GM21528 (cell line): Measurements from ENCODE around the gene COA7.
A peak's percentile ranks its signal among the peaks of the same experiment; 100 is the strongest.

Source experiments
- ATAC-seq: cut with Tn5 transposase; IDR thresholded peaks from one replicate; pipeline ENCODE4 v1.9.1; 2021; ENCODE audit warnings: mild to moderate bottlenecking, moderate library complexity; ENCODE audit not compliant: unreplicated experiment, low FRiP score

COA7 gene

DNA sequence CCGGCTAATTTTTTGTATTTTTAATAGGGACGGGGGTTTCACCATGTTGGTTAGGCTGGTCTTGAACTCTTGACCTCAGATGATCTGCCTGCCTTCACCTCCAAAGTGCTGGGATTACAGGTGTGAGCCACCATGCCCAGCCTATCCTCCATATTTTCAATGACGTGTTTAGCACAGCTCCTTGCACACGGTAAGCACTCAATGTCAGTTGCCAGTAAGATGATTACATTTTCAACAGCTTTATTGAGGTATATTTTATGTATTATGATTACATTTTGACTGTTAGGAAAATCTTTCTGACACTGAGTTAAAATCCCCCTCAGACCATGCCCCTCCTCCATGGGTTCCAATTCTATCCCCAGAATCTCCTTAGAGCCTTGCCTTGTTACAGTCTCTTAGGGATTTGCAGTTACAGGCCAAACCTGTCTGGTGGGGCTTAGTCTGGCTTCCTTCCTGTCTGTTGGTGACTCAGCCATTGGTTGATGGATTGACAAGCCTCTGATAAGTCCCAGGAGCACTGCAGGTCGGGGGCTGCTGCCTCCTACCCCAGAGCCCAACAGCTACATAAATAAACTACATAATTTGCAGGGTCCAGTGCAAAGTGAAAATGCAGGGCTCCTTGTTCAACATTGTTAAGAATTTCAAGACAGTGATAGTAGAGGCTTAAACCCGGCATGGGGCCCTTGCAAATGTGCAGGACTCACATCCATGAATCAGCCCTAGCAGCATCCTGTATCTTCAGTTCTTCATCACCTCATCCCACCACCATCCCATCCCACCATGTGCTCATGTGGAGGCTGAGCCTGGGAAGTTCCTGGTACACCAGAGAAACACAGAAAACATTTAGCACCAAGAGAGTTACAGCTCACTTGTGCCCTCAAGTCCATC, 23.4 kb downstream of the COA7 start:
- ATAC-seq, result no peak

DNA sequence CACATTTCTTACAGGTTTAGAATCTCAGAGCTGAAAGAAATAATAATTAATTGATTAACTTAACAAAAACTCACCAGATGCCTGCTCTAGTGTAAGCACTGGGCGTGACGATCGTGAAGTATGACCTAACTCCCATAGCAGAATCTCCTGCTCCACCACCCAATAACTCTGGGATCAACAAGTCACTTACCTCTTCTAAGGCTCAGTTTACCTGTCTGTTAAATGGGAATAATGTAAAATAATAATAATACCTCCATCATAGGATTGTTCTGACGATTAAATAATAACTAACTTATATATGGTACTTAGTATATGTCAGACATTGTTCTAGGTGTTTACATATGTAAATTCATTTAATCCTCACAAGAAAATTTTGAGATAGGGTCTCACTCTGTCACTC, 24.6 kb downstream of the COA7 start:
- ATAC-seq, result no peak

DNA sequence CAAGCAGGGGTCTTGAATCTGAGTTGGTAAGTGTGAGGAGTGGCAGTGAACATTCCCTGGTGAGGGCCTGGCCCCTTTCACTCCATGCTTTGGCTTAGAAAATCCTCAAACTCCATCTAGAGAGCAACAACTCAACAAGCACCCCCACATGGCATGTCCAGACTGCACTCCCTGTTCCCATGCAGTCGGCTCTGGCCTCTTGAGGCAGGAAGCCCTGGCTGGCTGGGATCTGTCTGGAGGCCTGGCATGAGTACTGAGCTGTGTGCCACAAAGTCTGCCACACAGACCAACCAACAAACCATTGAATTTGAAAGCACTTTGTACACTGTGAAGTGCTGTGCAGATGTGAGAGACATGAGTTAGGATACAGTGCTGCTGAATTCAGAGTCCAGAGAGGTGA, 25.2 kb downstream of the COA7 start:
- ATAC-seq, result no peak

DNA sequence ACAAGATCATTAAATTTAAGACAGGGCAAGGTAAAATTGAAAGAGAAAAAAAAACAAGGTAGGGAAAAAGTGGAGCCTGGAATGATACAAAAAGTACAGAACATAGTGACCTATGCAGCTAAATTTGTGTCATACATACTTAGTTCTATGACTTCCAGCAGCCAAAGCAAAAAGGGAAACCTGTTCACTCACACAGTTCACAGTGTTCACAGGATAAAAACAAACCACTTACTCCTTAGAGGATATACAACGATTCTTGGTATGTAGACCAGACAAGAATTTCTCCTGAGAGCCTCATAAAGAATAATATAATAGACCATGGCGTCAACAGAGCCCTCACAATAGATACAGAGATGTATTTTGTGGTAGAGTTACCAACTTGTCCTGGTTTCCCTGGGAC, 27.5 kb downstream of the COA7 start:
- no peak for ATAC-seq

DNA sequence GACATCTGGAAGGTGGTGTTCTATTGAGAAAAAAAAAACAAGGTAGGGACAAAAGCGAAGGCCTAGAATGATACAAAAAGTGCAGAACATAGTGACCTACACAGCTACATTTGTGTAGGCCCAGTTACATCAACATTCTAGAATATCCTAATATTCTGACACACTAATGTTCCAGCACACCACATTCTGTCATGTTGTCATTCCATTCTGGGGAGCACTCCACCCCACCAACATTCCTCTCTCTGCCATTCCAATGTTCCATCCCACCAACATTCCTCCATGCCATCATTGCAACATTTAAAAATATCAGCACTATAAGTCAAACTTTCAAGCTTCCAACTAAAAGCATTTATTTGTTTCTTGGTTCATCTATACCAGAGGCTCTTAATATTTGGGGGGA, 28.5 kb downstream of the COA7 start:
- ATAC-seq, result no peak

DNA sequence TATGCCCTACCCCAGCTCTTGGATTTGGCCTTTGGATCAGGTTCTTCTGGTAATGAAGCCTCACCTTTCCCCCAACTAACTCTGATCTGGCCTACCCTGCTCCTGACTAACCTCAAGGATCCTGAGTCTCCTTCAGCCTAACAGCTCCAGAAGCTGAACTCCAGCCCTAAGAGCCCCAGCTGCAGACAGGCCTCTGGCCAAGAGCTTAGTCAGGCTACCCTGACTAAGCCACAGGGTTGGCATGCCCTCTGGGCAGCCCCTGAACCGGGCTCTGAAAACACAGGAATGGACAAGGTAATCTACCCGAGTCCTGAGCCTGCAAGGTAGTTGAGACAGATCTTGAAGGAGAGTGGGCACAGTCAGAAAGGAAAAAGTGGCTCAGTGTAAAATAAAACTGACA, 29.4 kb downstream of the COA7 start:
- ATAC-seq, result no peak

DNA sequence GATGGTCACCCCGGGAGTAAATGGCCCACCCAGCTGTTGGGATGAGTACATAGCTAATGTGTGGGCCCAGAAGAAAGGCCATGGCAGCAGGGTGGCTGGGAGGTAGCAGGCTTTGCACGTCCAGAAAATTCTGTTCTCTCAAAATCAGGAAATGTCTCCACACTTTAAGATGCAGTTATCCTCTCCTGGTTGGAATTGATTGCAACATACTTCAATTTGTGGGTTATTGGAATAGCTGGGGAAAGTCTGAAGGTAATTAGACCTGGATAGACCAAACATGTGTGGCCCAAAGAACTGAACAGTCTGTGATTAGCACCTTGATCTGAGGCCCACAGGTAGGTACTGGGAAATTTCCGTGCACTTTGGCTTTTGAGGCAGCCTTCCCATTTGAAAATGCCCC, 30.2 kb downstream of the COA7 start:
- no peak for ATAC-seq

DNA sequence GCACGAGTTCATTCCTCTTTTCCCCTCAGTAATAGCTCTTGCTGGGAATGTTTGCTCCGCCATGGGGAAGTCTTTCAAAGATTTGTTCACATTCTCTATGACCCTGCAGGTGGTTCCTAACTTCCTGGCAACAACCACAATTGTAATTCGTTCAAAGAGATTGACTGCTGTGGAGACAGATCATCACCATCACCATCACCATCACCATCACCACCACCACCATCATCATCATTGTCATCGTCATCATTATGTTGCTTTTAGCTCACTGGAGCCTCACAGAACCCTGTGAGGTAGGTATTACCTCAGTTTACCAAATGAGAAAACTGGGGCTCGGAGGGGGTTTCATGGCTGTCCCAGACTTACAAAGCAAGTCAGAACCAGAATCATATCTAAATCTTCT, 30.9 kb downstream of the COA7 start:
- no peak for ATAC-seq

DNA sequence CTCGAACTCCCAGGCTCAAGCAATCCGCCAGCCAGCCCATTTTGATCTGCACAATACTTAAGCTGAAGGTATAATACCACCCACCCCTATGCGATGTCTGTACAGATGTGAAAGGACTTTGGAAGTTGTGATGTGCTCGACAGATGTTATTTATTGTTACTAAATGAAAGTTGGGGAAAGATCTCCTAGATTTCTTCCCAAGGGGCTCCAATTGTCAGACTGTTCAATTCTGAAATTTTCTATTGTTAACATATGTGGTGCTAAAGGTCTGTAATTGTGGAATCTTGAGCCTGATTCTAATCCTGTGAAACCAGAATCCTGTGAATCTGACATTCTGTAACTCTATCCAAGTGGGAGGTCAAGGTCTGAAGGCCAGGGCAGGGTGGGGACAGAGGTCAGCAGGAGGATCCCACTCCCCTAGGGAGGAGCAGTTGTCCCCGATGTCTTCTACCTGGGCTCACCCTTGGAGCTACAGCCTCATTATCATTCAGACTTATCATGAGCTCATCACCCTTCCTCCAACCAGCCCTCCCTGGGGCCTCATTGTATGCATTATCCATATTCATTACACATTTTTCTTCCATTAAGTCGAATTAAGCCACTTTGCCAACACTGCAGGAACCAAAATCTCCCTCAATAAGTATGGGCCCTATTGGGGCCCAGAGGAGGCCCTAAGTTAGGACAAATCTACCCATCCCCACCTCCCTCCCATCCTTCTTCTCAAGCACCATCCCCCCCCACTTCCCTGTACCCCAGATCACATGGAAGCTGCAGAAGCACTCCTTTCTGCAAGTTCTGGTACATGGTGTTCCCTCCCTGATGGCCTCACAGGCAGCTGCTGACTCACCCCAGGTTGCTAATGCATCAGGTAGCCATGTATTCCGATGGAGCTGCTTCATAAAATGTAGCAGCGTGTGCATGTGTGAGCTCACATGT, 32.9 kb downstream of the COA7 start:
- ATAC-seq, result no peak

DNA sequence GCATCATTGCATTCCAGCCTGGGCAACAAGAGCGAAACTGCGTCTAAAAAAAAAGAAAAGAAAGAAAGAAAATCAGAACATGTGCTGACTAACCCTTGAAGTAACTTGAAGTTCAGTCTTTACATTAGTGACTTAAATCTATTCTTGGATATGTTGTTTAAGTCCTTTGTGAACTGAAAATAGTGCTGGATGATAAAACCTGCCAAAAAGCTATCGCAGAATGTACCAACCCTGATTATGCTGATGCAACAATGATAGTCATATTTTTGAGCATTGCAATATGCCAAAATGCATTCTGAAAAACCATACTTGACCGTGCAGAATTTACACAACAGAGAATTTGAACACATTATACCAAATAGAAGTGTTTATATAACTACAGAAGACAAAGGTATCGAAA, 34.4 kb downstream of the COA7 start:
- no peak for ATAC-seq

DNA sequence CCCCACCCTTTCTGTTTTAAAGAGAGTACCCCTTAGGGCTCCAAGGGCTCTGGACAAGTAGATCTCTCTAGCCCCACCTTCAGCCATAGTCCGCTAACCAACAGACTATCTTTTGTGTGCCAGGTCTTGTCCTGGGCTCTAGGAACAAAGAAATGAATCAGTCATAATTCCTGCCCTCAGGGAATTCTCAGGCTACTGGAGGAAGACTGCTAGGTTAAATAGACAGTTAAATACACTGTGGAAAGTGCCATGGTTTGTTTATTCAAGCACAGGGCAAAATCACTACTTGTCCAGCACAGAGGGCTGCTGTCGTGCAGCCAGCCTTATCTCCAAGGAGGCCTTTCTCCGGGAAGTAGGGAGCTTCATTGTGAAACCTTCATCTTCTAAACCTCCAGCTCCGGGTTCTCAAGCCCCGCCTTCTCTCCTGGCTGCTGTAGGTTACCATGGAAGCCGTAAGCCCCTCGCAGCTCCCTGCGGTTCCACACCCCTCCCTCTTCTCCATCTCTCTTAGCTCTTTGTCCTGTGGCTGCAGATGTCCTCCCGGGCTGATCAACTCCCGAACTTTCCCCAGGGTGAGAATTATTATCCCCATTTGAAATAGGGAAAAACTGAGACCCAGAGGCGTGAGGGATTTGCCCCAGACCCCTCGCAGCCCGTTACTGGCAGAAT, 35.4 kb downstream of the COA7 start:
- ATAC-seq, result no peak

DNA sequence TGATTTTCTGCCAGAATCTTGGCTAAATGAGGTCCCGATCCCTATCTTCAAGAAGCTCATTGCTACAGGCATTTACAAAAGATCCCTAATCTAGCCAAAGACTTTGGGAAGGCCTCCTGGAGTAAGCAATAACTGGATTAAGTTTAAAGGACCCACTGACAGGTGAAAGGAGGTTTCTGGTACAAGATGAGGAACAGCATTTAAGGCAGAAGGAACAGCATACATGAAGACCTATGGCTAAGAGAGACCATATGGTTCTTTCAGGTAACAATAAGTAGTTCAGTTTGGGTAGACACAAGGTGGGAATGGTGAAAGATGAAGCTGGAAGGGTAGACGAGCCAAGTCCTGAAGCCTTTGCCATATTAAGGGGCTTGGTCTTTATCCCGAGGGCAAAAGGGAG, 37.3 kb downstream of the COA7 start:
- ATAC-seq, result no peak

DNA sequence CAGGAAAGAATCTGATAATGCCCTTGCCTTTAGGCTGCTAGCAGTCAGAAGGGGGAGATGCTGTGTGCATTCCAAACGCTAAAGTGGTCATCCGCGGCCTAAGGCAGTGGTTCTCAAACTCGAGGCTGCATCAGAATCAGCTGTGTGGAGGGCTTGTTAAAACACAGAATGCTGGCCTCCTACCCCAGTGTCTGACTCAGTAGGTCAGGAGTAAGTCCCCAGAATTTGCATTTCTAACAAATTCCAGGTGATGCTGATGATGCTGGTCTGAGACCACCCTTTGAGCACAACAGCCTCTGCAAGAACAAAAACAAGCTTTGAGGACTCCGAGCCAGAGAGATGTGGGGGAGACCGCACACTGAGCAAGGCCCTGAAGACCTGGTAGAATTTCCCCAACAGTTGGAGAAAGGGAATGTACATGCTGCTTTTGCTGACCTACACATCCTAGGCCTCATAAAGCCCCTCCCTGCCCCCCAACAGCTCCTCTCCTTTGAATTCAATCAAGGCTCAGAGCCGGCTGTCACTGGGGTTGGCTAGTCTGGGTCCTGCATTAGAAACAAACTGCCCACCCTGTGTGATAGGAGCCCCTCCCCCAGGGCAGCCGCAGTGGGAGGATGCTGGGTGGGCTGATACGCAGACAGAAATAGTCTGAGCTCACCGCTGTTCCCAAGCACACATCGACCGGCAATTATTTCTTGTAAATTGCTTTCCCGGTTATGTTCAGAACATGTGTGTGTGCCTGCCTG, 38.1 kb downstream of the COA7 start:
- ATAC-seq, result no peak

DNA sequence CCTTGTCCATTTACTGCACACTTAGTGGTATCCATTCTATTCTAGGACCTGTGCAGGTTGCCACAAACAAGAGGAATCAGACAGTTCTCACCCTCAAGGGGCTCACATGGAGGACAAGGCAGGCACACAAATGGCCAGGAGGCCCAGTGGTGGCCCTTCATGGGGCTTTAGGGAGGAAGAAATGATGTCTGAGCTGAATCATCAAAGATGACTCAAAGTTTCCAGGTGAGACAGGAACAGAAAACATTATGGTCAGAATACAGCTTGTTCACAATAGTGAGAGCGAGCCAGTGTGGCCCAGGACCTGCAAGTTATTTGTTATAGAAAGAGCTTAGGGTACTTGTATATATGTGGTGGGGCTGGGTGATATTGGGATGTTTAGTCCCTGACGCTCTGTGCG, 38.8 kb downstream of the COA7 start:
- peak; percentile 60 for ATAC-seq

DNA sequence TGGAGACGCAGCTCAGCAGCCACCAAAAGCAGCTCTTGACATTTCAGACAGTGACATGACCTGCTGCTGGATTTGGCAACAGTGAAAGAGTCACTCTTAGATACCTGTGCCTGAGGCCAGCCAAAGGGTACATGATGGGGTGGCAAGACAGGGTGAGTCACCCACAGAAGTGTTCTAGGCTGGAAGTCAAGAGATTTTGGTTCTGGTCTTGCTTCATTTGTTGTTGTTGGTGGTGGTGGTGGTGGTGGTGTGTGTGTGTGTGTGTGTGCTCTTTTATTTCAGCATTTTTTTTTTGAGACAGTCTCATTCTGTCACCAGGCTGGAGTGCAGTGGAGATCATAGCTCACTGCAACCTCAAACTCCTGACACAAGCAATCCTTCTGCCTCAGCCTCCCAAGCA, 39.4 kb downstream of the COA7 start:
- ATAC-seq, result no peak

DNA sequence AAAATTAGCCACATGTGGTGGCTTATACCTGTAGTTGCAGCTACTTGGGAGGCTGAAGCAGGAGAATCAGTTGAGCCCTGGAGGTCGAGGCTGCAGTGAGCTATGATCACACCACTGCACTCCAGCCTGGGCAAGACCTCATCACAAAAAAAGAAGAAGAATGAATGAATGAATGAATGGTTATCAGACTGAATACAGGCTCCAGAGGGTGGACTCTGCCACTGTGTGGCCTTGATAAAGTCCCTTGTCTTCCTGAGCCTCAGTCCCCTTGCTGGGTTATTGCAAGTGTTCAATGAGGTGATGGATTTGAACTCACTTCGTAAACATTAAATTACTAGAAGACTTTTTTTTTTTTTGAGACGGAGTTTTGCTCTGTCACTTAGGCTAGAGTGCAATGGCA, 40.4 kb downstream of the COA7 start:
- no peak for ATAC-seq

DNA sequence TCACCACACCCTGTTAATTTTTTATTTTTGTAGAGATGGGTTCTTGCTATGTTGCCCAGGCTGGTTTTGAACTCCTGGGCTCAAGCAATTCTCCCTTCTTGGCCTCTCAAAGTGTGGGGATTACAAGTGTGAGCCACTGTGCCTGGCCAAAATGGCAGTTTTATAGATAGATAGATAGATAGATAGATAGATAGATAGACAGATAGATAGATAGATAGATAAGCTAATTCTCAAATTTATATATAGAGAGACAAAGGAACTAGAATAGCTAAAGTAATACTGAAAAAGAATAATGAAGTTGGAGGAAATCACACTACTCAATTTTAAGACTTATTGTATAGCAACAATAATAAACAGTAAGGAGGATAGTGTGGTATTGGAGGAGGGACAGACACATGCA, 44.1 kb downstream of the COA7 start:
- no peak for ATAC-seq

DNA sequence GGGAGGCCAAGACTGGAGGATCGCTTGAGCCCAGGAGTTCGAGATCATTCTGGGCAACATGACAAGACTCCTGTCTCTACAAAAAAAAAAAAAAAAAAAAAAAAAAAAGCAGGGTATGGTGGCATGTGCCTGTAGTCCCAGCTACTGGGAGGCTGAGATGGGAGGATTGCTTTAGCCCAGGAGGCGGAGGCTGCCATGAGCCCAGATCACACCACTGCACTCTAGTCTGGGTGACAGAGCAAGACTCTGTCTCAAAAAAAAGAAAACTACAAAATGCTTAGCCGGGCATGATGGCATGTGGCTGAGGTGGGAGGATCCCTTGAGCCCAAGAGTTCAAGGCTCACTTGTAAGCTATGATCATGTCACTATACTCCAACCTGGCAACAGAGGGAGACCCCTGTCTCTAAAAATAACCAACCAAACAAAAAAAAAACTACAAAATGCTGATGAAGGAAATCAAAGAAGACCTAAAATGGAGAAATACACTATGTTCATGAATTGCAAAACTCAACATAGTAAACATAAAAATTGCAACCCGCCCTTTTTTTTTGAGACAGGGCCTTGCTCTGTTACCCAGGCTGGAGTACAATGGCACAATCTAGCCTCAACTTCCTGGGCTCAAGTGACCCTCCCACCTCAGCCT, 44.8 kb downstream of the COA7 start:
- ATAC-seq, result no peak

DNA sequence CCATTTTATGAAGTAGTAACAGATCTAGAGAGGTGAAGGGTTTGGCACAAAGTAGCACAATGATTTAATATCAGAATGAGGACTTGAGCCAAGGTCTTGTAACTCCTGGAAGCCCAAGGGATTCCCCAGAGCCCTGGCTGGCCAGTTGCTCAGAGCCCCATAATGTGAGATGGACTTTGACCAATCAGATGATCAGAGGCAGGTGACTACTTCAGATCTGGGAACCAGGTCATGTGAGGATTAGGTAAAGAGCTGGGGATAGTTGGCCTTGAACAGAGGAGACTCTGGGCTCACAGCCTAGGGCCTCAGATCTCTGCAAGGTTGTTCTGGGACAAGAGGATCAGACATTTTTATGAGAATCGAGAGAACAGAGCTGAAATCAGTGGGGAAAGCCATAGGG, 46.2 kb downstream of the COA7 start:
- ATAC-seq, result no peak

DNA sequence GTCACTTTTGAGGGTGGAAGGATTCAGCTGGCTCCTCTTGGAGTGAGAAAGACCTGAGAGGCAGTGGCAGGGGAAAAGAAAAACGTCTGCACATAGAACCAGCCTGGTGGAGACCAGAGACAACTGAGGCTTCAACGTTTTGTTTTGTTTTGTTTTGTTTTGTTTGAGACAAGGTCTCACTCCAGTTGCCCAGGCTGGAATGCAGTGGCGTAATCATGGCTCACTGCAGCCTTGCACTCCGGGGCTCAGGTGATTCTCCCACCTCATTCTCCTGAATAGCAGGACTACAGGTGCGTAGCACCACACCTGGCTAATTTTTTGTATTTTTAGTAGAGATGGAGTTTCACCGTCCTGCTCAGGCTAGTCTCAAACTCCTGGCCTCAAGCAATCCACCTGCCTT, 52.9 kb downstream of the COA7 start:
- ATAC-seq, result no peak
